ENCODE results near the gene C12orf43. TPM values are rescaled to one million over a fixed set of nuclear protein-coding genes. Genes with fewer than 3 reads are reported as not detected.

Gene C12orf43
- total RNA-seq, 2 donors from 2014 or later: 13.8 to 15.2 TPM

GRCh38 chr12:121004253-121004815, 12.0 kb downstream of the C12orf43 start:
- no peak for DNase-seq (ENCODE audit: low spot score)
- Histone ChIP-seq H3K4me1 (replicated peaks) (no peaks in the 10 kb centered on the region), H3K27ac (no peak overlapping the region), H3K36me3 (peaks cover 0 to 15% of the 10 kb centered on the region in 2 donors), H3K4me3 (no peak overlapping the region), H3K9me3 (no peaks in the 10 kb centered on the region), H3K27me3 (replicated peaks; ENCODE audit: insufficient read depth) (no peaks in the 10 kb centered on the region)
- 89% methylated on average over 16 of the region's 16 CpGs for WGBS
- no peak for TF ChIP-seq POLR2AphosphoS5 (IDR thresholded peaks at IDR 0.05)
- no peak for TF ChIP-seq POLR2A (IDR thresholded peaks at IDR 0.05)
- TF ChIP-seq, protein P1, sequence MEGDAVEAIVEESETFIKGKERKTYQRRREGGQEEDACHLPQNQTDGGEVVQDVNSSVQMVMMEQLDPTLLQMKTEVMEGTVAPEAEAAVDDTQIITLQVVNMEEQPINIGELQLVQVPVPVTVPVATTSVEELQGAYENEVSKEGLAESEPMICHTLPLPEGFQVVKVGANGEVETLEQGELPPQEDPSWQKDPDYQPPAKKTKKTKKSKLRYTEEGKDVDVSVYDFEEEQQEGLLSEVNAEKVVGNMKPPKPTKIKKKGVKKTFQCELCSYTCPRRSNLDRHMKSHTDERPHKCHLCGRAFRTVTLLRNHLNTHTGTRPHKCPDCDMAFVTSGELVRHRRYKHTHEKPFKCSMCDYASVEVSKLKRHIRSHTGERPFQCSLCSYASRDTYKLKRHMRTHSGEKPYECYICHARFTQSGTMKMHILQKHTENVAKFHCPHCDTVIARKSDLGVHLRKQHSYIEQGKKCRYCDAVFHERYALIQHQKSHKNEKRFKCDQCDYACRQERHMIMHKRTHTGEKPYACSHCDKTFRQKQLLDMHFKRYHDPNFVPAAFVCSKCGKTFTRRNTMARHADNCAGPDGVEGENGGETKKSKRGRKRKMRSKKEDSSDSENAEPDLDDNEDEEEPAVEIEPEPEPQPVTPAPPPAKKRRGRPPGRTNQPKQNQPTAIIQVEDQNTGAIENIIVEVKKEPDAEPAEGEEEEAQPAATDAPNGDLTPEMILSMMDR (IDR thresholded peaks at IDR 0.05): no peak
- intact Hi-C loops (cut with DNase I): no loop called here

- Histone ChIP-seq H3K4me1 (replicated peaks) (no peaks in the 10 kb centered on the region), H3K9me3 (no peaks in the 10 kb centered on the region), H3K36me3 (peaks cover 0 to 15% of the 10 kb centered on the region in 2 donors), H3K4me3 (no peak overlapping the region), H3K27me3 (replicated peaks; ENCODE audit: insufficient read depth) (no peaks in the 10 kb centered on the region), H3K27ac (no peak overlapping the region)
- intact Hi-C loops (cut with DNase I): no loop called here
- 70% methylated on average over 4 of the region's 4 CpGs for WGBS
- TF ChIP-seq POLR2A (IDR thresholded peaks at IDR 0.05): no peak
- TF ChIP-seq, protein P1 (IDR thresholded peaks at IDR 0.05): no peak
- no peak for TF ChIP-seq POLR2AphosphoS5 (IDR thresholded peaks at IDR 0.05)
- DNase-seq (ENCODE audit: low spot score): no peak
Measured at GRCh38 chr12:121003650-121004049, 12.6 kb downstream of the C12orf43 start.

DNA sequence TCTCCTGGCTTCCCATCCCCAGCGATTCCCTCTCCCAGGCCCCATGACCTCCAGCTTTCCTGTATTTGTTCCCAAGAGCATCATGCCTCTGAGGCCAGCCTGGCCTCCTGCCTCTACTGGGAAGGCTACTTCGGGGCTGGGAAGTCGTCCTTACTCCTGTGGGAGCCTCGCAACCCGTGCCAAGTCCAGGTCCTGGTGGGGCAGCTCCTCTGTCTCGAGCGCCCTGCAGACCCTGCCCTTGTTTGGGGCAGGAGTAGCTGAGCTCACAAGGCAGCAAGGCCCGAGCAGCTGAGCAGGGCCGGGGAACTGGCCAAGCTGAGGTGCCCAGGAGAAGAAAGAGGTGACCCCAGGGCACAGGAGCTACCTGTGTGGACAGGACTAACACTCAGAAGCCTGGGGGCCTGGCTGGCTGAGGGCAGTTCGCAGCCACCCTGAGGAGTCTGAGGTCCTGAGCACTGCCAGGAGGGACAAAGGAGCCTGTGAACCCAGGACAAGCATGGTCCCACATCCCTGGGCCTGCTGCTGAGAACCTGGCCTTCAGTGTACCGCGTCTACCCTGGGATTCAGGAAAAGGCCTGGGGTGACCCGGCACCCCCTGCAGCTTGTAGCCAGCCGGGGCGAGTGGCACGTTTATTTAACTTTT, 14.3 kb downstream of the C12orf43 start:
- Histone ChIP-seq H3K9me3 (no peaks in the 10 kb centered on the region), H3K4me1 (replicated peaks) (no peaks in the 10 kb centered on the region), H3K4me3 (no peak overlapping the region), H3K36me3 (peaks cover 0 to 11% of the 10 kb centered on the region in 2 donors), H3K27me3 (replicated peaks; ENCODE audit: insufficient read depth) (no peaks in the 10 kb centered on the region), H3K27ac (no peak overlapping the region)
- no peak for DNase-seq (ENCODE audit: low spot score)
- TF ChIP-seq POLR2A (IDR thresholded peaks at IDR 0.05): no peak
- TF ChIP-seq, protein P1 (IDR thresholded peaks at IDR 0.05): no peak
- no peak for TF ChIP-seq POLR2AphosphoS5 (IDR thresholded peaks at IDR 0.05)
- WGBS: 90% methylated on average over 16 of the region's 16 CpGs
- intact Hi-C loops (cut with DNase I): no loop called here

DNA sequence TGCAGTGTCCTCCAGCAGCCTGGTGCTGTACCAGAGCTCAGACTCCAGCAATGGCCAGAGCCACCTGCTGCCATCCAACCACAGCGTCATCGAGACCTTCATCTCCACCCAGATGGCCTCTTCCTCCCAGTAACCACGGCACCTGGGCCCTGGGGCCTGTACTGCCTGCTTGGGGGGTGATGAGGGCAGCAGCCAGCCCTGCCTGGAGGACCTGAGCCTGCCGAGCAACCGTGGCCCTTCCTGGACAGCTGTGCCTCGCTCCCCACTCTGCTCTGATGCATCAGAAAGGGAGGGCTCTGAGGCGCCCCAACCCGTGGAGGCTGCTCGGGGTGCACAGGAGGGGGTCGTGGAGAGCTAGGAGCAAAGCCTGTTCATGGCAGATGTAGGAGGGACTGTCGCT, 15.2 kb downstream of the C12orf43 start:
- Histone ChIP-seq H3K27me3 (replicated peaks; ENCODE audit: insufficient read depth) (no peaks in the 10 kb centered on the region), H3K27ac (no peak overlapping the region), H3K9me3 (no peaks in the 10 kb centered on the region), H3K4me3 (no peak overlapping the region), H3K4me1 (replicated peaks) (no peaks in the 10 kb centered on the region), H3K36me3 (peaks cover 0 to 11% of the 10 kb centered on the region in 2 donors)
- 85% methylated on average over 11 of the region's 11 CpGs for WGBS
- no peak for TF ChIP-seq POLR2AphosphoS5 (IDR thresholded peaks at IDR 0.05)
- TF ChIP-seq POLR2A (IDR thresholded peaks at IDR 0.05): no peak
- TF ChIP-seq, protein P1 (IDR thresholded peaks at IDR 0.05): no peak
- DNase-seq (ENCODE audit: low spot score): no peak
- intact Hi-C loops (cut with DNase I): no loop called here

GRCh38 chr12:121000530-121000929, 15.8 kb downstream of the C12orf43 start:
- H3K4me1 ChIP-seq (replicated peaks): no peaks in the 10 kb centered on the region

More at GRCh38 chr12:121000530-121000929, 15.8 kb downstream of the C12orf43 start:
- Histone ChIP-seq H3K27me3 (replicated peaks; ENCODE audit: insufficient read depth) (no peaks in the 10 kb centered on the region), H3K27ac (no peak overlapping the region), H3K36me3 (peaks cover 0 to 11% of the 10 kb centered on the region in 2 donors), H3K4me3 (no peak overlapping the region), H3K9me3 (no peaks in the 10 kb centered on the region)
- intact Hi-C loops (cut with DNase I): no loop called here
- no peak for DNase-seq (ENCODE audit: low spot score)
- TF ChIP-seq, protein P1 (IDR thresholded peaks at IDR 0.05): no peak
- no peak for TF ChIP-seq POLR2AphosphoS5 (IDR thresholded peaks at IDR 0.05)
- TF ChIP-seq POLR2A (IDR thresholded peaks at IDR 0.05): no peak
- WGBS: 58% methylated on average over 11 of the region's 11 CpGs
